ENCODE data around the gene ATP12A. TPM values are rescaled to one million over a fixed set of nuclear protein-coding genes. Genes with fewer than 3 reads are reported as not detected.
A peak's percentile ranks its signal among the peaks of the same experiment; 100 is the strongest.

Gene ATP12A
- total RNA-seq, 1 donor from 2014 or later = not detected

- Mint-ChIP-seq H3K4me1 (ENCODE audit: low read depth) (peaks cover under 1% of the 10 kb centered on the region), H3K27ac (ENCODE audit: unreplicated experiment) (no peak overlapping the region), H3K9me3 (ENCODE audit: low read depth) (peaks cover 2% of the 10 kb centered on the region), H3K27me3 (ENCODE audit: low read depth) (no peaks in the 10 kb centered on the region), H3K4me3 (ENCODE audit: unreplicated experiment) (no peak overlapping the region), H3K36me3 (ENCODE audit: low read depth) (no peaks in the 10 kb centered on the region)
- no peak for DNase-seq (ENCODE audit: low spot score)
- no peak for TF ChIP-seq CTCF (IDR thresholded peaks at IDR 0.05)
Measured at GRCh38 chr13:24648983-24649687, 31.1 kb upstream of the ATP12A start.

GRCh38 chr13:24649688-24650043 is 30.5 kb upstream of the ATP12A start:
- peaks cover 6% of the 10 kb centered on the region for H3K4me1 Mint-ChIP-seq (ENCODE audit: low read depth)
- peak overlapping the region; percentile 12 for H3K27ac Mint-ChIP-seq (ENCODE audit: unreplicated experiment)
- no peak for TF ChIP-seq CTCF (IDR thresholded peaks at IDR 0.05)
- no peaks in the 10 kb centered on the region for H3K36me3 Mint-ChIP-seq (ENCODE audit: low read depth)
- peaks cover 2% of the 10 kb centered on the region for H3K9me3 Mint-ChIP-seq (ENCODE audit: low read depth)
- no peak overlapping the region for H3K4me3 Mint-ChIP-seq (ENCODE audit: unreplicated experiment)
- no peak for DNase-seq (ENCODE audit: low spot score)
- H3K27me3 Mint-ChIP-seq (ENCODE audit: low read depth) = no peaks in the 10 kb centered on the region

- H3K4me1 Mint-ChIP-seq (ENCODE audit: low read depth) = peaks cover 11% of the 10 kb centered on the region
- no peak overlapping the region for H3K27ac Mint-ChIP-seq (ENCODE audit: unreplicated experiment)
- H3K36me3 Mint-ChIP-seq (ENCODE audit: low read depth) = no peaks in the 10 kb centered on the region
- H3K9me3 Mint-ChIP-seq (ENCODE audit: low read depth) = peaks cover 2% of the 10 kb centered on the region
- H3K4me3 Mint-ChIP-seq (ENCODE audit: unreplicated experiment) = no peak overlapping the region
- DNase-seq (ENCODE audit: low spot score) = no peak
- no peak for TF ChIP-seq CTCF (IDR thresholded peaks at IDR 0.05)
- H3K27me3 Mint-ChIP-seq (ENCODE audit: low read depth) = no peaks in the 10 kb centered on the region
Measured at GRCh38 chr13:24650161-24650560, 30.0 kb upstream of the ATP12A start.

- Mint-ChIP-seq H3K27ac (ENCODE audit: unreplicated experiment) (no peak overlapping the region), H3K4me1 (ENCODE audit: low read depth) (peaks cover 11% of the 10 kb centered on the region), H3K4me3 (ENCODE audit: unreplicated experiment) (no peak overlapping the region), H3K27me3 (ENCODE audit: low read depth) (peaks cover 2% of the 10 kb centered on the region), H3K9me3 (ENCODE audit: low read depth) (no peaks in the 10 kb centered on the region), H3K36me3 (ENCODE audit: low read depth) (no peaks in the 10 kb centered on the region)
- no peak for DNase-seq (ENCODE audit: low spot score)
- TF ChIP-seq CTCF (IDR thresholded peaks at IDR 0.05) = no peak
Measured at GRCh38 chr13:24651718-24652345, 28.4 kb upstream of the ATP12A start.

- H3K27me3 Mint-ChIP-seq (ENCODE audit: low read depth) = peaks cover 3% of the 10 kb centered on the region
- no peak for TF ChIP-seq CTCF (IDR thresholded peaks at IDR 0.05)
- no peak for DNase-seq (ENCODE audit: low spot score)
- H3K27ac Mint-ChIP-seq (ENCODE audit: unreplicated experiment) = no peak overlapping the region
- H3K4me3 Mint-ChIP-seq (ENCODE audit: unreplicated experiment) = no peak overlapping the region
- peaks cover 11% of the 10 kb centered on the region for H3K4me1 Mint-ChIP-seq (ENCODE audit: low read depth)
- H3K36me3 Mint-ChIP-seq (ENCODE audit: low read depth) = no peaks in the 10 kb centered on the region
- H3K9me3 Mint-ChIP-seq (ENCODE audit: low read depth) = no peaks in the 10 kb centered on the region
Measured at GRCh38 chr13:24652359-24652758, 27.8 kb upstream of the ATP12A start.

Measured in chondrocyte (in vitro differentiated cells).